Non-pigmented ciliary epithelial cell (primary cell): Measurements from ENCODE around the gene ELN.
A peak's percentile ranks its signal among the peaks of the same experiment; 100 is the strongest.

Source experiments
- DNase-seq: peaks from one replicate; pipeline ENCODE4 v3.0.0-alpha.2; 2010; ENCODE audit warnings: low read depth

ELN gene

DNA sequence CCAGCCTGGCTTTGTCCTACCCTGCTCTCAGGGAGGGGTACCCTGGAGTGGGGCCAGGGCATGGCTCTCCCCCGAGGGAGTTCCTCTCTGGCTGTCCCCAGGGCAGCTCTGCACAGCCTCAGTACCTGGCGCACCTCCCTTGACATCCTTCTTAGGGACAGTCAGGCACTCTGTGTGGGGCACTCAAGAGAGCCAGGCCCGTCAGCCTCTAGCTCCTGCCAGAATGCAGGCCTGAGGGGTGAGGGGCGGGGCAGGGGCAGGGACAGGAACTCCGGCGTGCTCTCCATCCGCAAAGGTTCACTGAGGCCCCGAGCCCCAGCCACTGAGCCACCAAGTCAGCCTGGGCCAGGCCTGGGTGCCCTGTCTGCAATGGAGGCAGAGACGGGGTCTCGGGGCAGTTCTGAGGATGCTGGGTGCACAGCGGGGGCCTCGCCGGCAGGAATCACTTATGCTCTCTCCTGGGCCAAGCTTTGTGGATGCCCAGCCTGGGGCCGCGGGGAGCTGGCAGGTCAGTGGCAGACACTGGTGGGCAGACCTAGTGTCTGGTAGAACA, 65.8 kb downstream of the ELN start:
- no peak for DNase-seq

DNA sequence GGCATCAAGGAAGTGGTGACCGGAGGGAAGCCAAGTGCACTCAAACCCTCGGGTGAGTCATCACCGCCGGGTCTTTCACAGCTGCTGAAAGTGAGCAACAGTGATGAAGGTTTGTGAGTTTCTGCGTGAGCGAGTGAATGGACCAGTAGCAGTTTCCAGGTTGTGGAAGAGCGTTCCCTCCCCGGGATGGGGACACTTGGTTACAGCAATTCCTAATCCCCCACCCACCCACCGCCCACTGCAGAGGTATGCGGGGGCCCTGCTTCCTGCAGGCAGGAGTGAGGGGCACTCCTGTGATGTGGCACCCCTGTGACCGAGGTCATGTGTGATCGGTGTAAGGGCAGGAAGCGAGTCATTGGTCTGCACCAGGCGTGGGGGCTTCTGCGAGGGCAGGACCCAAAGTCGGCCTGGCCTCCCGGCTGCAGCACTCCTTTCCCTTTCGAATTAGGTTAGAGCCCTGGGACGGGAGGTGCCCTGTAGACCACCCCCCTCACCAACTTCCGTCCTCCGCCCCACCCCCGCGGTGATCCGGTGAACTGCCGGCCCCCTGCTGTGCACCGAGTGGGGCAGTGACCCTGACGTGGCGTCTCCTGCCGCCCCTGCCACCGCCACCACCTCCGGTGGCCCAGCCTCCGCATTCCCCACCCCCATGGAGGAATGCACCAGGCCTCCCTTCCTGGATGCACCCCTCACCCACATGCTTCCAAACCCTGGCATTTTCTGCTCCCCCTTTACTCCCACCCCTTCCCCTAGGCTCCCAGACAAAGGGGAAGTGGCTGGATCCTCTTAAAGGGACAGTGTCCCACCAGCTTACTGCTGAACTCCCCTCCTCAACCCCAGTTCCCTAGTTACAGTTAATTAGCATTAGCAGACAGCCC, 66.5 kb downstream of the ELN start:
- DNase-seq: peak; percentile 73

DNA sequence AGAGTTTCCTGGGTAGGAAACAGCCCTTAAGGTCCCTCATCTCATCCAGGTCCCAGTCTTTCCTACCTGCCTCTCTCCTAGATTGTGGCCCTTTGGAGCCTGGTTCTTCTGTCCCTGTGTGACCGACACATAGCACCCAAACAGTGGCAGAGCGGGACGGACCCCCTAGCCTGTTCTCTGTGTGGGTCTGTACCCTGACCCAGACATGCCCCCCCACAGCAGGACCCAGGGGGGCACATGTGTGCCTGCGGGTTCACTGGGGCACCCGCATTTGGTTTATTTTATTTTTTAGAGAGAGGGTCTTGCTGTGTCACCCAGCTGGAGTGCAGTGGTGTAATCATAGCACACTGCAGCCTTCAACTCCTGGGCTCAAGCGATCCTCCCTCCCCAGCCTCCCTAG, 67.2 kb downstream of the ELN start:
- DNase-seq: no peak

DNA sequence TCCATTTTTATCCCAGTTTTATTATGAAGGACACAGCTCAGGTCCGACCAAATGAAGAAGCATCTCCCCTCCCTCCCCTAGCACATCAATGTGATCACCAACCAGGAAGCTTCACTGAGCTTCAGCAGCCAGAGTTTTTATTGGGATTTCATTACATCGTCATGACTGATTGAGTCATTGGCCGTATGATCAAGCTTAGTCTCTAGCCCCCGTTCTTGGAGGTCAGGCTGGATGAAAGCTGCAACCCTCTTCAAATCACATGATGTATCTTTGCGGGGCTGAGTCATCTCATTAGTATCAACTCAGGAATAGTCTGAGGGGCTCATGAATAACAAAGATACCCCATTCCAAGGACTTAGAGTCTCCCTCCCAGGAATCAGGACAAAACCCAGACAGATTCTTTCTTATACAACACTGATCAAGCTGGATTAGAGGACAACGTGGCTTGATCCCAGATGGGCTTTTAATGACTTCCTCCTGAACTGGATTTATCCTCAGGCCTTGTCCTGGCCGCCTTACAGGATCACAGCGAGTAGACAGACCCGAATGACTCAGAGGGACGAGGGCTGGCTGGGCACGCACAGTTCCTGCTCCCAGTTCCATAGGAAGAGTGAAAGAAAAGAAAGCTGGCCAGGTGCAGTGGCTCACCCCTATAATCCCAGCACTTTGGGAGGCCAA, 70.1 kb downstream of the ELN start:
- peak; percentile 95 for DNase-seq

DNA sequence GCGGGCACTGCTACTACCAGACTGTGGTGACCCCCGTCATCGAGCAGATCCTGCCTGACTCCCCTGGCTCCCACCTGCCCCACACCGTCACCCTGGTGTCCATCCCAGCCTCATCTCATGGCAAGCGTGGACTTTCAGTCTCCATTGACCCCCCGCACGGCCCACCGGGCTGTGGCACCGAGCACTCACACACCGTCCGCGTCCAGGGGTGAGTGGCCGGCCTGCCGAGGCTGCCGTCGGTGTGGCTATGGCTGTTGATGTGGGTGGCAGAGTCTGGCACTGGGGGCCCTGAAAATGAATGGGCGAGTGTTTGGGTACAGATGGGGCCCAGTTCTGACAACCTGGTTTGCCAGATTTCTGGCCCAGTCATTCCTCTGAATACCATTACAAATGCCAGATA, 71.1 kb downstream of the ELN start:
- no peak for DNase-seq

GRCh38 chr7:74101061-74101681, 73.2 kb downstream of the ELN start:
- no peak for DNase-seq

DNA sequence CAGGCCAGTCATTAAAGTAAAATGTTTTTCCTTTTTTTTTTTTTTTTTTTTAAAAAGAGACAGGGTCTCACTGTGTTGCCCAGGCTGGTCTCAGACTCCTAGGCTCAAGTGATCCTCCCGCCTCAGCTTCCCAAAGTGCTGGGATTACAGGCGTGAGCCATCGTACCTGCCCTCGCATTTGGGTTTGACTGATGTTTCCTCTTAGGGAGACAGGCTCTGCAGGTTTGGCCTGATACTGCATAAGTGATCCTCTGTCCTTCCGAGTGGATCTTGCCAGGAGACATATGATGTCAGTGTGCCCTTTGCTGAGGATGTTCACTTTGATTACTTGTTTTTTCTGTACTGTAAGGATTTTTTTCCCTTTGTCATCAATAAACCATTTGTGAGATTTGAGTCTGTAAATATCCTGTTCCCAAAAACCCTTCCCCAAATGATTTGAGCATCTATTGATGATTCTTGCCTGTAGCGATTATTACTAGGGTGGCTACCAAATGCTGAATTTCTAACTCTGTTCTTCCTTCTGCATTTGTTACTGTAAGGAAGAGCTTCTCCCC, 75.3 kb downstream of the ELN start:
- DNase-seq: no peak

- DNase-seq: no peak
These were observed 76.7 kb downstream of the ELN start for GRCh38 chr7:74104702-74105101.

DNA sequence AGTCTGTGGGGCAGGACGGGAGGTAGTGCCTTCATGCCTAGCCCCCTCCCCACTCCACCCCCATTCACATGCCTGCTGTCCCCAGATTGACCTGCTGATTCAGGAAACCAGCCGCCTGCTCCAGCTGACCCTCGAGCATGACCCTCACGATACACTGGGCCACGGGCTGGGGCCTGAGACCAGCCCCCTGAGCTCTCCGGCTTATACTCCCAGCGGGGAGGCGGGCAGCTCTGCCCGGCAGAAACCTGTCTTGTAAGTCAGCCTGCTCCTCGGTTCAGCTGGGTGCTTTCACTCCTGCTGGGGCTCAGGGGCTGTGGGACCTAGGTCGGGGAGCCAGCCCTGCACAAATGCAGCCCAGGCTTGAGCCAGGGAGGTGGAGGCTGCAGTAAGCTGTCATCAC, 78.0 kb downstream of the ELN start:
- no peak for DNase-seq

GRCh38 chr7:74106846-74107245, 78.9 kb downstream of the ELN start:
- DNase-seq: no peak

DNA sequence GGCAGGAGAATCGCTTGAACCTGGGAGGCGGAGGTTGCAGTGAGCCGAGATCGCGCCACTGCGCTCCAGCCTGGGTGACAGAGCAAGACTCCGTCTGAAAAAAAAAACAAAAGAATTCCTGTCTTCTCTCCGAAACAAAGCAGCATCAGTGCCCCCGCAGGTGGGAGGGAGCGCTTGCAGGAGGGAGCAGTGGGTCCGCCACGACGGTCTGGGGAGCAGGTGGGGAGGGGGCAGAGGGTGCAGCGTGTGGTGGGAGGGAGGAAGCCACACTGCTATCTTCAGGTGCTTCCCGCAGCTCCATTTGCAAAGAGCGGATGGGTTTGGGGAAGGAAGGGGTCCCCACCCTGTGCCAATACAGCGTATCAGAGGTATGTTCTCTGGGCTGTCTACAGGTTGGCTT, 87.4 kb downstream of the ELN start:
- no peak for DNase-seq

DNA sequence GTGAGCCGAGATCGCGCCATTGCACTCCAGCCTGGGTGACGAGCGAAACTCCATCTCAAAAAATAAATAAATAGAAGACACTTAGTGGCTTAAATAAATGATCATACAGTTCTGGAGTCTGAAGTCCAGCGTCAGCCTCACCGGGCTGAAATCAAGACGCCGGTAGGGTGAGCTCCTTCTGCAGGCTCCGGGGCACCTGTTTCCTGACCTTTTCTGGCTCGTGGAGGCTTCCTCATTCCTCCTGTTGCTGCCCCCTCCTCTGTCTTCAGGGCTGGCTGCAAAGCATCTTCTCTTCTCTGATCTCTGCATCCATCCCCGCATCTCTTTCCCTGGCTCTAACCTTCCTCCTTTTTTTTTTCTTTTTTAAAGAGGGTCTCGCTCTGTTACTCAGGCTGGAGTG, 88.4 kb downstream of the ELN start:
- DNase-seq: no peak
